Heart left ventricle (tissue), 13 donors: ENCODE data around the gene GGT7.

Experiments used
- CTCF ChIP-seq, 12 donors: fragments of 200-600 bp; sonication (generic) in 4 of 12; IDR thresholded peaks; one replicate each; pipeline versions ENCODE4 v1.5.0 to v1.8.0; 2018 to 2022; ENCODE audit warnings: antibody characterized with exemption in 12 of 12, mild to moderate bottlenecking in 5 of 12
- POLR2A ChIP-seq, 2 donors: fragments of 450-650 bp; IDR thresholded peaks; one replicate each; pipeline ENCODE4 v1.6.1; 2017; ENCODE audit warnings: antibody characterized with exemption in 2 of 2, mild to moderate bottlenecking in 2 of 2, moderate library complexity in 2 of 2
- donor health status: ischemic (EF 13 %, LVEDD 7.1; RV severe dilation, severe dysfunction).
- donor health status: DM: no; HTN: yes; CAD: no.
- donor health status: DM: no; HTN: no; CAD: no.
- donor health status: ischemic (EF 25% LVEDD 6.9; RV normal size, moderate dysfunction).
- donor health status: ischemic (EF 25% LVEDD 5.7; RV mildly dilated, moderate dysfunction).
- donor health status: ischemic (EF 35%, LVEDD 5.7; RV mildly dilated, moderate dysfunction).
- donor health status: nonischemic (EF 11% LVEDD 7.7; RV severe dilation, severe dysfunction).
- donor health status: DM: yes; HTN: yes; CAD: no.
- donor health status: PGD.
- donor health status: ischemic (EF 29% LVEDD 5.4; RV normal size, mild dysfunction).
- donor health status: nonischemic (EF 23%, LVEDD 6.1; RV moderate dilation, normal function).

- no peak for TF ChIP-seq CTCF (IDR thresholded peaks at IDR 0.05)
- TF ChIP-seq POLR2A (IDR thresholded peaks at IDR 0.05) = no peak
Measured at GRCh38 chr20:34883809-34884208, 11.2 kb upstream of the GGT7 start.
